Glomerular endothelial cell (primary cell): ENCODE data around the gene NUDT13. TPM values are rescaled to one million over a fixed set of nuclear protein-coding genes. Genes with fewer than 3 reads are reported as not detected.

Experiments used
- DNase-seq: peaks from one replicate; pipeline ENCODE4 v3.0.0-alpha.2; 2011; ENCODE audit warnings: low read depth, low spot score; ENCODE audit errors: extremely low read depth
- total RNA-seq: library from RNA; depleted of rRNA; stranded (reverse); fragments of >200 nt; gene quantifications from 2 replicates; pipeline ENCODE4 v1.2.3, GENCODE V29; 2015

NUDT13 gene
- total RNA-seq: 0.97 and 0.99 TPM in 2 replicates

GRCh38 chr10:73110345-73110849 is at the start of gene NUDT13:
NUDT13 (plus strand) TSS chr10:73110455; CDS start chr10:73114366, 3,911 bp downstream.
- DNase-seq: no peak

- DNase-seq: no peak
These were observed 49.3 kb upstream of the NUDT13 start for GRCh38 chr10:73060738-73061635.

GRCh38 chr10:73061743-73062142 is 48.5 kb upstream of the NUDT13 start:
- DNase-seq: no peak

- no peak for DNase-seq
These were observed 44.8 kb upstream of the NUDT13 start for GRCh38 chr10:73065441-73065840.

- DNase-seq: no peak
These were observed 36.6 kb upstream of the NUDT13 start for GRCh38 chr10:73073627-73074026.

- DNase-seq: no peak
These were observed 34.4 kb upstream of the NUDT13 start for GRCh38 chr10:73075829-73076228.

- no peak for DNase-seq
These were observed 33.7 kb upstream of the NUDT13 start for GRCh38 chr10:73076360-73077183.

GRCh38 chr10:73079779-73080541 is 30.3 kb upstream of the NUDT13 start:
- no peak for DNase-seq

GRCh38 chr10:73083221-73083620 is 27.0 kb upstream of the NUDT13 start:
- DNase-seq: no peak

- no peak for DNase-seq
These were observed 26.0 kb upstream of the NUDT13 start for GRCh38 chr10:73084209-73084608.

GRCh38 chr10:73086816-73087215 is 23.4 kb upstream of the NUDT13 start:
- DNase-seq: no peak

- DNase-seq: no peak
These were observed 22.0 kb upstream of the NUDT13 start for GRCh38 chr10:73088304-73088703.

GRCh38 chr10:73092830-73093229 is 17.4 kb upstream of the NUDT13 start:
- DNase-seq: no peak

GRCh38 chr10:73093922-73094850 is 16.1 kb upstream of the NUDT13 start:
- DNase-seq: no peak

GRCh38 chr10:73094986-73095480 is 15.2 kb upstream of the NUDT13 start:
- DNase-seq: no peak

GRCh38 chr10:73095481-73096021 is 14.7 kb upstream of the NUDT13 start:
- DNase-seq: no peak

- no peak for DNase-seq
These were observed 14.2 kb upstream of the NUDT13 start for GRCh38 chr10:73096041-73096448.

GRCh38 chr10:73096449-73097304 is 13.6 kb upstream of the NUDT13 start, which contains the start of gene P4HA1:
P4HA1 (minus strand) TSS chr10:73096866; CDS start chr10:73074883, 21,983 bp downstream.
- DNase-seq: no peak
